Activated CD4-positive, CD25-positive, alpha-beta regulatory T cell treated with anti-CD3 and anti-CD28 coated beads, Interleukin-2, amount 50 U/mL, for 16 hours (primary cell): ENCODE measurements around the gene DEGS1.
"Not testable (repeated sequence)": the region's sequence is repeated elsewhere in the genome, so short reads cannot be mapped to it uniquely, and the experiment has no call there.

Source experiments
- DNase-seq: peaks from one replicate; pipeline ENCODE4 v3.0.0-alpha.2; 2020; ENCODE audit warnings: low read depth, low spot score

Gene DEGS1

GRCh38 chr1:224180783-224181452 lies 2.1 kb upstream of the DEGS1 start:
- no peak for DNase-seq

- no peak for DNase-seq
These were observed 1.6 kb upstream of the DEGS1 start for GRCh38 chr1:224181453-224181810.

GRCh38 chr1:224182057-224182865 lies 779 bp upstream of the DEGS1 start:
- peak; percentile 33 for DNase-seq

GRCh38 chr1:224183591-224184312 lies 712 bp downstream of the DEGS1 start:
- DNase-seq: no peak

- DNase-seq: no peak
These were observed 2.2 kb downstream of the DEGS1 start for GRCh38 chr1:224185208-224185607.

- no peak for DNase-seq
These were observed 5.2 kb downstream of the DEGS1 start for GRCh38 chr1:224188286-224188685.

GRCh38 chr1:224189561-224189960 lies 6.5 kb downstream of the DEGS1 start:
- DNase-seq: no peak

GRCh38 chr1:224192082-224192788 lies 9.2 kb downstream of the DEGS1 start:
- DNase-seq: no peak

- DNase-seq: no peak
These were observed 10.4 kb downstream of the DEGS1 start for GRCh38 chr1:224193319-224193966.

GRCh38 chr1:224196813-224197600 lies 14.0 kb downstream of the DEGS1 start:
- DNase-seq: no peak

- no peak for DNase-seq
These were observed 15.5 kb downstream of the DEGS1 start for GRCh38 chr1:224198572-224198971.

- DNase-seq: no peak
These were observed 16.6 kb downstream of the DEGS1 start for GRCh38 chr1:224199679-224200078.

GRCh38 chr1:224201383-224201782 lies 18.3 kb downstream of the DEGS1 start:
- DNase-seq: no peak

GRCh38 chr1:224201853-224202252 lies 18.8 kb downstream of the DEGS1 start:
- no peak for DNase-seq

GRCh38 chr1:224203243-224204016 lies 20.4 kb downstream of the DEGS1 start:
- no peak for DNase-seq

- no peak for DNase-seq
These were observed 22.4 kb downstream of the DEGS1 start for GRCh38 chr1:224205438-224205840.

- DNase-seq: not testable (repeated sequence)
These were observed 23.0 kb downstream of the DEGS1 start for GRCh38 chr1:224205931-224206538.

- DNase-seq: no peak
These were observed 28.3 kb downstream of the DEGS1 start for GRCh38 chr1:224211206-224211962.

GRCh38 chr1:224212618-224213061 lies 29.6 kb downstream of the DEGS1 start:
- no peak for DNase-seq
